ENCODE results near the gene DCUN1D2.

Gene DCUN1D2

GRCh38 chr13:113513761-113514160 lies 23.2 kb upstream of the DCUN1D2 start:
- Histone ChIP-seq H3K27me3 (ENCODE audit: insufficient read depth, low read depth, severe bottlenecking) (no peaks in the 10 kb centered on the region), H3K27ac (no peak overlapping the region), H3K4me3 (ENCODE audit: low read depth, low read length) (no peak overlapping the region), H3K36me3 (peaks cover 52% of the 10 kb centered on the region), H3K9me3 (ENCODE audit: severe bottlenecking) (no peaks in the 10 kb centered on the region)
- TF ChIP-seq, protein P1, sequence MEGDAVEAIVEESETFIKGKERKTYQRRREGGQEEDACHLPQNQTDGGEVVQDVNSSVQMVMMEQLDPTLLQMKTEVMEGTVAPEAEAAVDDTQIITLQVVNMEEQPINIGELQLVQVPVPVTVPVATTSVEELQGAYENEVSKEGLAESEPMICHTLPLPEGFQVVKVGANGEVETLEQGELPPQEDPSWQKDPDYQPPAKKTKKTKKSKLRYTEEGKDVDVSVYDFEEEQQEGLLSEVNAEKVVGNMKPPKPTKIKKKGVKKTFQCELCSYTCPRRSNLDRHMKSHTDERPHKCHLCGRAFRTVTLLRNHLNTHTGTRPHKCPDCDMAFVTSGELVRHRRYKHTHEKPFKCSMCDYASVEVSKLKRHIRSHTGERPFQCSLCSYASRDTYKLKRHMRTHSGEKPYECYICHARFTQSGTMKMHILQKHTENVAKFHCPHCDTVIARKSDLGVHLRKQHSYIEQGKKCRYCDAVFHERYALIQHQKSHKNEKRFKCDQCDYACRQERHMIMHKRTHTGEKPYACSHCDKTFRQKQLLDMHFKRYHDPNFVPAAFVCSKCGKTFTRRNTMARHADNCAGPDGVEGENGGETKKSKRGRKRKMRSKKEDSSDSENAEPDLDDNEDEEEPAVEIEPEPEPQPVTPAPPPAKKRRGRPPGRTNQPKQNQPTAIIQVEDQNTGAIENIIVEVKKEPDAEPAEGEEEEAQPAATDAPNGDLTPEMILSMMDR (IDR thresholded peaks at IDR 0.05; ENCODE audit: low read depth, low read length): no peak
- DNase-seq: no peak

DNA sequence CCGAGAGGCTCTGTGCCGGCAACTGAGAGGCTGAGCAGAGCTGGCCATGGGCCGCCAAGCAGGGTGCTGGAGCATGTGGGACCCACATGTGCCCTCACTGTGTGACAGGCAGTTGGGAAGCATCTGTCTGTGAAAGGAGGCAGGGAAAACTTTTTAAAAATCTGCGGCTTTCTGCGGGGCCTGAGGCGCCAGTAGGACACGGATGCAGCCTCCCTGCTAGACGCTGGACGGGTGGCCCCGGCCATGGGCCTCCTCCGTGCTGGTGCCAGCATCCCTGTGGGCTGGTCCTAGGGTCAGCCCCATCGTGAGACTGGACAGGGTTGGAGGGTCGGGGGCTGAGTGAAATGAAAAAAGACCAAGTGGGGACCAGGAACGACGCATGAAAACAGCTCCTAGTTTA lies 20.9 kb upstream of the DCUN1D2 start:
- Histone ChIP-seq H3K4me3 (ENCODE audit: low read depth, low read length) (no peak overlapping the region), H3K27ac (no peak overlapping the region), H3K9me3 (ENCODE audit: severe bottlenecking) (no peaks in the 10 kb centered on the region), H3K27me3 (ENCODE audit: insufficient read depth, low read depth, severe bottlenecking) (no peaks in the 10 kb centered on the region), H3K36me3 (peaks cover 65% of the 10 kb centered on the region)
- TF ChIP-seq, protein P1 (IDR thresholded peaks at IDR 0.05; ENCODE audit: low read depth, low read length): no peak
- DNase-seq: no peak

DNA sequence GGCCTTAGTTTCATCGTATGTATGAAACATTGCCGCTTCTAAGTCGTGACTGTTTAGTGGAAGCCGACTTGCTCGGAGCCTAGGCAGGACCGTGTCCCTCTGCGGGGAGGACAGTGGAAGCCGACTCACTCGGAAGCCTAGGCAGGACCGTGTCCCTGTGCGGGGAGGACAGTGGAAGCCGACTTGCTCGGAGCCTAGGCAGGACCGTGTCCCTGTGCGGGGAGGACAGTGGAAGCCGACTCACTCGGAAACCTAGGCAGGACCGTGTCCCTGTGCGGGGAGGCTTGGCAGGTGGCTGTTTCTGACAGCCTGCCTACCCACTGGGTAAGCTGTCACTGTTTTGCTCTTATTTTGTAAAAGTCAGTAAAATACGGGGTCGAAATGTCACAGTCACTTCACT lies 20.4 kb upstream of the DCUN1D2 start:
- TF ChIP-seq, protein P1 (IDR thresholded peaks at IDR 0.05; ENCODE audit: low read depth, low read length): no peak
- Histone ChIP-seq H3K27ac (no peak overlapping the region), H3K9me3 (ENCODE audit: severe bottlenecking) (no peaks in the 10 kb centered on the region), H3K27me3 (ENCODE audit: insufficient read depth, low read depth, severe bottlenecking) (no peaks in the 10 kb centered on the region), H3K36me3 (peaks cover 62% of the 10 kb centered on the region), H3K4me3 (ENCODE audit: low read depth, low read length) (no peak overlapping the region)
- DNase-seq: no peak

GRCh38 chr13:113509989-113510388 lies 19.5 kb upstream of the DCUN1D2 start:
- no peaks in the 10 kb centered on the region for H3K27me3 ChIP-seq (ENCODE audit: insufficient read depth, low read depth, severe bottlenecking)
- no peak for DNase-seq
- H3K36me3 ChIP-seq: peaks cover 65% of the 10 kb centered on the region
- H3K27ac ChIP-seq: no peak overlapping the region
- no peaks in the 10 kb centered on the region for H3K9me3 ChIP-seq (ENCODE audit: severe bottlenecking)
- TF ChIP-seq, protein P1 (IDR thresholded peaks at IDR 0.05; ENCODE audit: low read depth, low read length): no peak
- no peak overlapping the region for H3K4me3 ChIP-seq (ENCODE audit: low read depth, low read length)

DNA sequence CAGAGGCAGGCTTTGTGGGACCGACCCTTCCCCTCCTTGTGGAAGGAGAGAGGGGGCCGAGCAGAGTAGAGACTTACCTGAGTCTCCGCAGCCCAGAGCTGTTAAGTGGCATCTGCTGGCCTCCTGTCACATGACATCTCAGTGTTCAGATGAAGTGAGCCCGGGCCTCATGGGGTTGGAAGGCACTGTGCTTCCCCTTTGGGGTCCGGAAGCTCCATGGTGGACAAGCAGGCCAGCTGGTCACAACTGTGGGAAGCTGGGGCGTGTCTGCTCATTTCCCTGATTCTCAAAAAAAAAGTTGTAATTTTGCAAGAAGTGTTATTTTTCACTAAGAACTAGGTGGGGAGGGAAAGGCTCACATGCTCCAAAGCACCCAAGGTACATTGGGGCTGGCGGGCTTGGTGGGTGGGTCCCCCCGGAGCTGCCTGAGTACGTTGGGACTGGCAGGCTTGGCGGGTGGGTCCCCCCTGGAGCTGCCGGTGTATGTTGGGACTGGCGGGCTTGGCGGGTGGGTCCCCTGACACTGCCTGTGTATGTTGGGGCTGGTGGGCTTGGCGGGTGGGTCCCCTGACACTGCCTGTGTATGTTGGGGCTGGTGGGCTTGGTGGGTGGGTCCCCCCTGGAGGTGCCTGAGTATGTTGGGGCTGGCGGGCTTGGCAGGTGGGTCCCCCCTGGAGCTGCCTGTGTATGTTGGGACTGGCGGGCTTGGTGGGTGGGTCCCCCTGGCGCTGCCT lies 18.2 kb upstream of the DCUN1D2 start:
- Histone ChIP-seq H3K36me3 (peaks cover 69% of the 10 kb centered on the region), H3K4me3 (ENCODE audit: low read depth, low read length) (no peak overlapping the region), H3K9me3 (ENCODE audit: severe bottlenecking) (no peaks in the 10 kb centered on the region), H3K27me3 (ENCODE audit: insufficient read depth, low read depth, severe bottlenecking) (no peaks in the 10 kb centered on the region), H3K27ac (no peak overlapping the region)
- no peak for DNase-seq
- TF ChIP-seq, protein P1 (IDR thresholded peaks at IDR 0.05; ENCODE audit: low read depth, low read length): no peak

Measured in WERI-Rb-1 (cell line).